HG02981 (cell line): ENCODE data around the gene FOXP4.

Experiments
- ATAC-seq: cut with Tn5 transposase; IDR thresholded peaks from one replicate; pipeline ENCODE4 v1.9.1; 2021; ENCODE audit warnings: mild to moderate bottlenecking, moderate library complexity; ENCODE audit not compliant: unreplicated experiment

The FOXP4 gene

DNA sequence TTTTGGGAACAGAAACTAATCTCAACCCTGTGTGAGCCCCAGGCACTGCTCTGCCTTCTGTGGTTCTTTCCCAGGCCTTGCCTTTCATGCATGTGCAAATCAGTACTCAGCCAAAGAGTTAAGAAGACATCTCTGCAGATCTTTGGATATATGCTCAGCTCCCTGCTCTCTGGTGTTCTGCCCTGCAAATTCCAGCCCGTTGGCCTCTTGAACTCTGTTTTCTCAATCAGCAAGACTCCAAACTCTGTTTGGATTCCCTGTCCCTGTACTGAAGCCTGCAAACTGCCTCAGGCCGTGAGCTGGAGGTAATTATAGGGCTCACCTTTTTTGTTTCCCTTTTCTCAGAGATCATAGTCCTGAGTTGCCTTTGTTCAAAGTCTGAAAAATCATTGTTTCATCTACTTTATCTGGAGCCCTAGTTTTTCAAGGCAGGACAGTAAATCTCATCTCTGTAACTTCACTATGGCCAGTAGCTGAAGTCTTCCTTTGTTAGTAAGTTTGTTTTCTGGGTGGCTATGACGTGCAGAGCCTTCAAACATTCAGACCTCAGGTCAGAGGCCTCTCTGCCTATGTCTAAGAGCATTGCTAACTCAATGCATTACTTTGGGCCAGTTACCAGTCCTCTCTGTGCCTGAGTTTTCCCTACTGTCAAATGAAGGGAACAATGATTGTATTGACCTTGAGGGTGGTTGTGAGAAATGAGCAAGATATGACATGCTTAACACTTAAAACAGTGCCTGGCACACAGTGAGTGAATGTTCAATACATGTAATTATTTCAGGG, 76.2 kb downstream of the FOXP4 start:
- no peak for ATAC-seq

DNA sequence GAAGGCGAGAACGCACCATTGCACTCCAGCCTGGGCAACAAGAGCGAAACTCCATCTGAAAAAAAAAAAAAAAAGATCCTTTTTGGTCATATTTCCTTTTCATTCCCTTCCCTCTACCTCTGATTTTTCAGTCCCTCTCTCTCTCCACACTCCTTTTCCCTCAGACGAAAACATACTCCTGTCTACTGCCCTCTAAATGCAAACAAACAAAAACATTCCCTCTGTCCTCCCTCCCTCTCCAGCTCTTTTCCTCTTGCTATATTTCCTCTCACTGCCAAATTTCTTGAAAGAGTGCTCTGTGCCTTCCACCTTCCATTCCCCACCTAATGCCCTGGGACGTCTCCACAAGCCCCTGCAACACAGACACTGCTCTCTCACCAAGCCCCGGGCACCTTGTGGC, 77.1 kb downstream of the FOXP4 start:
- ATAC-seq: no peak

DNA sequence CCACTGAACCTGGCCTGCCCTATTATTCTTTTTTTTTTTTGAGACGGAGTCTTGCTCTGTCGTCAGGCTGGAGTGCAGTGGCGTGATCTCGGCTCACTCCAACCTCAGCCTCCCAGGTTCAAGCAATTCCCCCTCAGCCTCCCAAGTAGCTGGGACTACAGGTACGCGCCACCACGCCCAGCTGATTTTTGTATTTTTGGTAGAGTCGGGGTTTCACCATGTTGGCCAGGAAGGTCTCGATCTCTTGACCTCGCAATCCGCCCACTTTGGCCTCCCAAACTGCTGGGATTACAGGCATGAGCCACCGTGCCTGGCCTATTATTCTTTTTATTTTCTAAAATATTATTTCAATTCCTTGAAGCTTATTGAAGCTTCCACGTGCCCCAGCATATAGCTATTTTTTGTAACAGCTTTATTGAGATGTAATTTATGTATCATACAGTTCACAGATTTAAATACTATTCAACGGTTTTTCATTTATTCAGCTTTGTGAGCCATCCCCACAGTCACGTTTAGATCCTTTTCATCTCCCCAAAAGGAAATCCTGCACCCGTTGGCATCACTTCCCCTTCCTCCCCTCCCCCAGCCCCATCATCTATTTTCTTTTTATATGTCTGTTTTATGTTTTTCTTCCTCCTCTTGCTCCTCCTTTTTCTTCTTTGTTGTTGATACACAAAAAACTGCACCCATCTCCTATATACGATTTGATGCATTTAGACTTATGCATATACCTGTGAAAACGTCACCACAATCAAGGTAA, 78.6 kb downstream of the FOXP4 start:
- ATAC-seq: no peak

DNA sequence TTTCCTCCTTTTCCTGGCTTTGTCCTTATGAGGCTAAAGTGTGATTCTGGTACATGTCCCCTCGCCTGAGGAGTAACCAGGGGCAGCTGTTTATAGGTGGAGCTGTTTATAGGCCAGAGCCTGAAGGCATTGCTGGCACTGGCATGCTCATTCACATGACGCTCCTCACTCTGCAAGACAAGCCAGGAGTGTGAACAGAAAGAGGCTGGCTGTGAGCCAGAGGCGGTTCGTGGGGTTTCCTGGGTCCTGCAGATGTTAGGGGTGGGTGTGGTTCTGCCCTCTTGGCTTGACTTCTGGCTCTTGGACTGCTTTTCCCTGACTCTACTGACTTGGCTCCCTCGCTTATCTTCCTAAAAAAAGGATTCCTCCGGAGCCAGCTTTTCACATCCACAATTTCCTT, 79.3 kb downstream of the FOXP4 start:
- no peak for ATAC-seq

DNA sequence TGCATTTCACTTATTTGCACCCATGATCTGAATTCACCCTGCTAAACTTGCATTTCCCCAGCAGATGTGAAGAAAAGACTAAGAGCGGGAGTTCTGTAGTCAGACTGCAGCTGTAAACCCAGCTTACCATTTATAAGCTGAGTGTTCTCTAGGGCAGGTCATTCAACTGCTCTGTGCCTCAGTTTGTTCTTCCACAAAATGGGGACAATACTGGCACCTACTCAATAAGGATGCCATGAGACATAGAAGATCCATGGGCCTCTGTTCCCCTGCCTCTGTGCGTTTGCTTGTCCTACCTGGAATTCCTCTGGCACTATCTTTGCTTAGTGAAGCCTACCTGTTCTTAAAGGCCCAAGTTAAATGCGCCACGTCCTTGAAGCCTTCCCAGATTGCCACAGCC, 79.8 kb downstream of the FOXP4 start:
- ATAC-seq: no peak

DNA sequence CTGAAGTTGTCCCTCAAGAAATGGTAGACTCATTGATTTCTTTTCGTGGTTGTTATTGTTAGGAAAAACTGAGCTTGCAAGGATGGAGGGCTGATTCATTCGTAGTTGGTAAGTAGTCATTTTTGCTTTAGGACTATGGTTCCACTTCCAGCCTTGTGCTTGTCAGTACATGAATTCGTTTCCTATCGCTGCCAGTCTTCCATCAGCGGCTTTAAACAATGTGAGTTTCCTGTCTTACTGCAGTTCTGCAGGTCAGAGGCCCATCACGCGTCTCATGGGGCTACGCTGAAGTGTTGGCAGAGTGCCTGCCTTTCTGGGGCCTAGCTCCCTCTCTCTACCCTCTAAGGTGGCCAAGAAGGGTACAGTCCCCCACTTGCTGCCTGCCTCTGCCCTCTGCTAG, 80.7 kb downstream of the FOXP4 start:
- ATAC-seq: no peak

DNA sequence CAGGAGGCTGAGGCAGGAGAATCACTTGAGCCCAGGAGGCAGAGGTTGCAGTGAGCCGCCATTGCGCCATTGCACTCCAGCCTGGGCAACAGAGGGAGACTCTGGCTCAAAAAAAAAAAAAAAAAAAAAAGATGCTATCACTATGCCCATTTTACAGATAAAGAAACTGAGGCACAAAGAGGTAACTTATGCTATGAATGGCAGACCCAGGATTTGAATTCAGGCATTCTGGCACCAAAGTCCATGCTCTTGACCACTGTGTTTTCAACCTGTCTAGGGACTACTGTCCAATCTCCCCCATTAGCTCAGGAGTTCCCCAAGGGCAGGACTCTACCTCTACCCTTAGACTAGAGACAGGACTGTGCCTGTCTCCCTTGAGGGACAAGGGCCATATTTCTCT, 82.9 kb downstream of the FOXP4 start:
- ATAC-seq: no peak

DNA sequence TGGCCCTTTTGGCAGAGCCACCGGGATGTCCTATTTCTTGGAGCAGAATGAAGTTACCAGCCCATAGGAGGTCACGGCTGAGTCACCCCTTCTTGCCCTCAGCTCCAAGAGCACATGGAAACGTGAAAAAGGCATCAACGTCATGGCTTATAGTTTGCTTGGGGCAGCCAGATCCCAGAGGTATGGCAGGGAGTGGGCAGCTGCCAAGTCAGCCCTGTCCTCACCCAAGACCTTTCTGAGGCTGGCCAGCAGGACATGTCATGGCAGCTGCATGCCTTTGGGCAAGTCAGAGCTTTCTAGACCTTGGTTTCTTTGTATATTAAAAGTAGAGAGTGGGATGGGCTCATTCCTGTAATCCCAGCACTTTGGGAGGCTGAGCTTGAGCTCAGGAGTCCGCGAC, 83.9 kb downstream of the FOXP4 start:
- ATAC-seq: no peak

DNA sequence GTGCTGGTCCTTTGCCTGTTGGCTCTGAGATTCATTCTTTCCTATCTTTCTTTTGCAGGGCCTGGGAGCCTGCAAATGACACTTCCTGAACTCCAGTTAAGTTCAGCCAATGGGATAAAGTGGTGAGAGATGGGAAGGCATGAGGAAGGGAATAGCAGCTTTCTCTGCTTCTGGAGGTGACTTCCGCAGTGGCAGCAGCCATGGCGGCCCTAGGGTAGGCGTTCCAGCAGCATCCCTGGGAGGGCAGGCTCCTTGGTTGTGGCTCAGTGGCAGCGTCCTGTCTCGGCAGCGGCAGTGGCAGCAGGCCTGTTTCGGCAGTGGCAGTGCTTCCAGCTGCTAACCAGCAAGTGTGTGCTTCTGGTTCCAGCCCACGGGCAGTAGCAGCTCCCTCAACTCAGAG, 84.8 kb downstream of the FOXP4 start:
- ATAC-seq: no peak

DNA sequence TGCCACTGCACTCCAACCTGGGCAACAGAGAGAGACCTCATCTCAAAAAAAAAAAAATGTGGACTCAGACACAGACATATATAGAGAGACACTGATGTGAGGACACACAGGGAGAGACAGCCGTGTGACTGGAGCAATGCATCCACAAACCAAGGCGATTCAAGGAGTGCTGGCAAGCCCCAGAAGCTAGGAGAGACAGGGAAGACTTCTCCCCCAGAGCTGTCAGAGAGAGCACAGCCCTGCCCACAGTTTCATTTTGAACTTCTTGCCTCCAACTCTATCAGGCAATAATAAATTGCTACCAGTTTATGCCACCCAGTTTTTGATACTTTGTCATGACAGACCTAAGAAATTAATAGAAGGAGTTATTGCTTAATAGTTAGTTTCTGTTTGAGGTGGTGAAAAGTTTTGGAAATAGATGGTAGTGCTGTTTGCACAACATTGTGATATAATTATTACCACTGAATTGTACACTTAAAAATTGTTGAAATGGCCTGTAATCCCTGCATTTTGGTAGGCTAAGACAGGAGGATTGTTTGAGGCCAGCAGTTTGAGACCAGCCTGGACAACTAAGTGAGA, 87.0 kb downstream of the FOXP4 start:
- ATAC-seq: no peak

DNA sequence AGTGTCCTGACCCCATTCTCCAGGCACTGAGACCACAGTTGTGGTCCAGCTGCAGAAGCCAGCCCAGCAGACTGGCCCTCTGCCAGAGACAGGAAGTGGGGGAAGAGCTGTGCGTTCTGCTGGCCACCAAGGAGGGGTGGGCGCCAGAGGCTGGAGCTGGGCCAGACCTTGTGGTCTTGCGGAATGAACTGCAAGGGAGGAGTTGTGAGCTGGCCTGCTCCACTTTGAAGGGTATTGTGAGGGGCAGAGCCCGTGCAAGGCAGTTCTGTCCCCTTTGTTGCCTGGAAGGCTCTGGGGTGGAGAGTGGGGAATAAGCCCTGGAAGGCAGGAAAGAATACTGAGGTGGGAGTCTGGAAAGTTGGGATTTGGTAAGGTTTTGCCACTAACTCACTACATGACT, 88.5 kb downstream of the FOXP4 start:
- no peak for ATAC-seq

DNA sequence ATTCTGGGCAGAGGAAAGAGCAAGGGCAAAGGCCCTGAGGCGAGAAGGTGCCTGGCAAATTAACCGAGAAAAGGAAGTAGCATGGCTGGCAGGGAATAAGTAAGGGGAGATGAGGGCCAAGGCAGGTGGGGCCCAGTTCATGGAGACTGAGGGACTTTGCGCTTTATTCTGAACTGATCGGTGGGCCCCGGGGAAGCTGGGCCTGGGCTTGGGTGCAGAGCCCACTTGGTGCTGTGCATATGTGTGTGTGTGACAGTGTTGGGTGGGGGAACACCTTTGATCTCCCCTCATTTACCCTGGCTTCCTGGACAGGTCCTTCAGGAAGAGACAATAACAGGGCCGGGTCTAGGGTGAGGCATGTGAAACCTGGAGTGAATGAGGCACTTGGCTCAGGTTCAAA, 89.2 kb downstream of the FOXP4 start:
- no peak for ATAC-seq

DNA sequence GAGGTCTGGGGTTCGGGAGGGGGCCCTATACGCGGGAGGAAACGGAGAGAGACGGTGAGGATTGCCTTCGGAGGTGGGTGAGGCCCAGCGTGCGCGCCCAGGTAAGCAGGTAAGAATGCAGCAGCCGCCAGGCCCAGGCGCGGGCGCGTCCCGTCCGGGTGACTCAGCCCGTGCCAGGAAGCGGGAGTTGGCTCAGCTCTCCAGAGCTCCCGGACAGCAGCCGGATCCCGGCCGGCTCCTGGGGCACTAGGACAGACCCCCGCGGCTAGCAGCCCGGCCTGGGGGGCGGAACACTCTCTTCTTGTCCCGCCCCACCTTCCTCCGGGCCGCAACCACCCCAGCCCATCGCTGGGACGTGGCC, 90.6 kb downstream of the FOXP4 start:
- no peak for ATAC-seq

DNA sequence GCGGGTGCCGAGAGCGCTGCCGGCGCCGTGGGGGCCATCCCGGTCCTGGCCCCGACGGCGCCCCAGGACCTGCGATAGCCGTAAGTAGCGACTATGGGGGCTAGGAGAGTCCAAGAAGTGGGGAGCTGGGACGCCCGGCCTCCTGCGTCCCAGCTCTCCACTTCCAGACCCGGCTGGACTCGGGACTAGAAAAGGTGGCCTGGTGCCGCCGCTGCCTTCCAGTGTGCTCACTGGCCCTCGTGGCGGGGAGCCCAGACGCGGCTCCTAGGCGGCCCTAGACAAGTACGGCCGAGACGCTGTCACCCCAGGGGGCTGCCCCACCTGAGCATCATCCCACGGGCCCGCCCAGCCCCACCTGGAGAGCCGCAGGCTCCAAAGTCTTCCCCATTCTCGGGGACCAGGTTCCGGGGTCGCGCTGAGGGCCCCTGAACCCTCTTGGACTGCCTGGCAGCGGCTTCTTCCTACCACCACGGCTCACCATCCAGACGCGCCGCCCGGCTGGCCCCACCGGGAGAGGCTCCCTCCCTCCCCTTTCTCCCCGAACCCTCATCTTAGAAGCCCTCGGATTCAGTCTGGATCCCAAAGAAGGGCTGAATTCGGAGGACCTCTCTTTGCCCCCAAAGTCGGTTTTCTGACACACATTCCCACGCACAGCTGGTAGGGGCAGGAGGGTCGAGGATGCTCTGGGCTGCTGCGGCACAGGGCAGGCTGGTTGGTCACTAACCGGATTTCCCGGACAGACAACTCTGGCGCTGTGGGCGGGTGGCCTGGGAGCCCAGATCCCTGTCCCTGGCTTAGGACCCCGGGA, 91.2 kb downstream of the FOXP4 start:
- ATAC-seq: no peak

DNA sequence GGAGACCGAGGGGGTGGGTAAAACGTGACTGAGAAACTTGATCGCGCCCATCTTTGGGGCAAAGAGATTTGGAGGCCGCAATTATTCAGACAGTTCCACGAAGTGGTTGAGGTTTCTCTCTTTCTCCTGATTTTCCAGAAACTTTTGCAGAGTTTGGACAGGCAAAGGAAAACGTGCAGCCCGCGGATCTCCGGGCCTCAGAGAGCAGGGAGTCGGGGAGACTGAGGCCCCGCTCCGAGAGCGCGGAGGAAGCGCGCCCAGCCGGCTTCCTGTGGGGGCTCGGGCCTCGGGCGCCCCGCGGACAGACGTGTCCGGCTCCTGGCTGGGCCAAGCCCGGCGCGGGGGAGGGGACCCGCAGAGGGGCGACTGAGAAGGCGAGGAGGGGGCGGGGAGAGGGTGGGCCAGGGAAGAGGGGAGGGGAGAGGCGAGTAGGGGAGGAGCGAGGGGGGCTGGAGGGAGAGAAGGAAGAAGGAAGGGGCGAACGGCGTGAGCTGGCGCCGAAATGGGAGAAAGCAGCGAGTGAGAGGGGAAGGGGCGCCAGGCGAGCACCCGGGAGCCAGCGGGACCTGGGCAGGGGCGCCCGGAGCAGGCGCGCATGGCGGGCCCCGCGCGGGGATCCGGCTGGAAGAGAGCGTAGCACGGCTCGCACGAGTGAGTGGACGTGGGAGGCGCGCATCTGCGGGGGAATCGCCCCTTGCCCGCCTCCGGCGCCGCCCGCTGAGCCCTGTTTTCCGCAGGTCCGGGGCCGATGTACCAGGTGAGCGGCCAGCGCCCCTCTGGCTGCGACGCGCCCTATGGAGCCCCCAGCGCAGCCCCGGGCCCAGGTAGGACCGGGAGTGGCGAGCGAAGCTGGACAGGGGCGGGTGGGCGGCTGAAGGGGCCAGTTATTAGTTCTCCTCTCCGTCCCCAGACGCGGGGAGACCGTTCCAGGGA, 92.1 kb downstream of the FOXP4 start, which contains the start of gene MDFI:
Gene MDFI (plus strand): TSS at position 467 of the 933 bp plus-strand sequence. CDS start 282 bp downstream, at position 749.
- no peak for ATAC-seq

DNA sequence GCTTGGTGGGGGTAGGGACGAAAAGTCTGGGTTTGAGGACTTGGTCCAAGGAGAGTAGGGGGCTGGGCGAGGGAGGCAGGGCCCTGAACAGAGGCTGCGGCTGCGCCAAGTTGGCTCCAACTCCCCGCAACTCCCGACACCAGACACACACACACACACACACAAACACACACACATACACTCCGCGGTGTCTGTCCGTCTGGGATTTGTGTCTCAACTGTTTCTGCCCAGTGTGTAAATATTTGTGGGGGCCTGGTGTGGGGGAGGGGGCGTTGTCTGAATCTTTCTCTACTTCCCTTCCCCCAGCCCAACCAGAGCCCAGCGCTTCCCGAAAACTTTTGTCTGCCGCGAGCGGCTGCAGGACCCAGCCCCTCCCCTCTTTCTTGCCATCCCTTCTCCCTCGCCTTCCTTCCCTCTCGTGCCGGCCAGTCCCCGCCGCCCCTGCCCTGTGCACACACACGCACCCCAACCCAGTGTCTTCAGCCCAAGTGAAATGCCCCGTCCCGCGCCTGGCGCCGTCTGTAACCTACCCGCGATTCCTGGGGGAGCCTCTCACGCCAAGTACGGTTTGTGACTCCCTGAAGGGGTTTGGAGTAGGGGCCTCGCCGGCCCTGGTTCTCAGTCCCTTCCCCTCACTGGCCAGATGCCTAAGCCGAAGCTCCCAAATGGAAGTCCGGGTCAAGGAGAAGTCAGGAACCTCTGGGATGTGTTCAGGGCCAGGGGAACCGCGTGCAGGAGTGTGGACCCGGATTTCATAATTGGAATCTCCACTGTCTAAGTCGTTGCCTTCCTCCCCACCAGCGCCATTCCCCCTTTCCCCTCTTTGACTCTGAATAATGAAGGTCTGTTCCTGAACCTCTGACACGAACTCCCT, 93.0 kb downstream of the FOXP4 start:
- no peak for ATAC-seq

DNA sequence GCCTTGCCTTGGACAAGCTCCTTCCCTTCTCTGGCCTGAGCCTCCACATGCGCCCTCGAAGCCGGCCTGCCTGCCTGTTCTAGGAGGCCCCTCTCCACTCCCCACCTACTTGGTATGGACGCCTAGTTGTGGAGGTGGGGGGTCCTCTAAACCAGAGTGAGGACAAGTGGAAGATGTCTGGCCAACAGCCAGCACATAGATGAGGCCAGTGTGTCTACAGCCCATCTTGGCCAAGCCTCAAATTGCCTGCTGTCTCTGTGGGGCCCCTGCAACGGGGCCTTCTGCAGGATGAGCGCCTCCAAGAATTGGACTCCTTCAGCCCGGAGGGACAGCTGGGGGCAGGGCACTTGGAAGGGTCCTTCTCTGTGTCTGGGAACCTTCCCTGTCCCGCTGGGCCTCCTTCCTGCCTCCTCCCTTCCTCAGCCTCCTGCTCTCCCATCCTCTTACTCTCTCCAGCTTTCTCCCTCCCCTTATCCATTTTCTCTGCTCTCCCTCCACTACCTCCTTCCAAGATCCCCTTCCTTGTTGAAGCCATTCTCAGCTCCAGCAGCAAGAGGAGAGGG, 93.7 kb downstream of the FOXP4 start:
- no peak for ATAC-seq

DNA sequence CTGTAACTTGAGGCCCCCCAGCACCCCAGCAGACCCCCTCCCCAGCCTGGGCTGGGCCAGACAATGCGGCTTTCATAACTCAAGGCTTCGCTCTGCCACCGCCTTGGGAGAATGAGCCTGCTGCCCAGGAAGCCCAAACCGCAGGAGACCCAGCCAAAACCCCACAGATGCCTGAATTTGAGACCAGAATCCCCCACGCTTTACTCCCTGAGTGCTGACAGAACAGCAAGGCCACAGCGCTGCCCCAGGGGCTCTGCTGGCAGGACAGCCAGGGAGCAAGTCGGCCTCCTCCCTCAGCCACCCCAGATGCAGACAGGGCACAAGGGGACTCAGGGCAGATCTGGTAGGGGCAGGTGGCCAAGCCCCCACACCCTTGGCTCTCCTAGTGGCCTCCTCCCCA, 94.2 kb downstream of the FOXP4 start:
- no peak for ATAC-seq

DNA sequence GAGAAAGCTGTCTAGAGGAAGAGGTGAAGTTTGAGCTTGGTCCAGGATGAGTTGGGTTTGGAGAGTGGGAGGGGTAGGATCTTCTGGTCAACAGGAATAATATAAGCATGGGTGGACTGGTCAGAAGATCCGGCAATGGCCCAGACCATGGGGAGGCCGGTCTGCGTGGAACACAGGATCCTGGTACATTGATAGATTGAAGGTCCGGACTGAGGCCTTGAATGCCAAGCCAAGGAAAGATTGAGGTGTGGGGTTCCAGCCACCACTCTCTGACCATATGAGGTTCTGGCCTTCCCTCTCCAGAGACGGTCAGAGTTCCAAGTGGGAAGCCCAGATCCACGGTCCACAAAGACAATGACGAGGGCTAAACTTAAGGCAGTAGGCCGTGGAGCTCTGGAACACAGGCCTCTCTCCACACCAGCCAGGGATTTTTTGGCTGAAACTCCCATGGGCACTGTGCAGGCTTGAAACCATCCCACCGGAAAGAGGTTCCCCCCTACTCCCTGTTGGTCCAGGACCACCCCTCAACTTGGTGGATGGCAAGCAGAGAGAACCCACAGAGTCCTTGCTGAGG, 95.3 kb downstream of the FOXP4 start:
- no peak for ATAC-seq
